ENCODE data around the gene VPS33A. TPM values are rescaled to one million over a fixed set of nuclear protein-coding genes. Genes with fewer than 3 reads are reported as not detected.

VPS33A gene
- total and polyA plus RNA-seq, 2 experiments from 2014 or later = 23.1 to 35.2 TPM

- WGBS (ENCODE audit: low lambda C conversion rate, missing lambda C conversion rate) = 95% methylated on average over 8 of the region's 8 CpGs
- H3K4me3 ChIP-seq = no peak overlapping the region
- no peak overlapping the region for H3K27ac ChIP-seq
- peaks cover 34% of the 10 kb centered on the region for H3K27me3 ChIP-seq
- H3K36me3 ChIP-seq (replicated peaks; ENCODE audit: insufficient read depth, low read depth) = no peaks in the 10 kb centered on the region
- H3K9me3 ChIP-seq (ENCODE audit: low read depth) = no peaks in the 10 kb centered on the region
- H3K9me2 ChIP-seq (replicated peaks; ENCODE audit: insufficient read depth) = no peaks in the 10 kb centered on the region
- DNase-seq (ENCODE audit: low spot score) = no peak
- H3K79me2 ChIP-seq = no peaks in the 10 kb centered on the region
- TF ChIP-seq EZH2 (IDR thresholded peaks at IDR 0.05; ENCODE audit: borderline replicate concordance) (no peak), CTCF (IDR thresholded peaks at IDR 0.05; ENCODE audit: poor library complexity) (no peak), EZH2phosphoT487 (IDR thresholded peaks at IDR 0.05; ENCODE audit: low read depth, severe bottlenecking, unreplicated experiment) (no peak)
- H2AFZ ChIP-seq = no peak overlapping the region
- H4K20me1 ChIP-seq (ENCODE audit: insufficient read depth, poor library complexity, severe bottlenecking) = no peaks in the 10 kb centered on the region
- H3K4me1 ChIP-seq (ENCODE audit: insufficient read depth) = peaks cover 7% of the 10 kb centered on the region
- H3K4me2 ChIP-seq = no peak overlapping the region
Measured at GRCh38 chr12:122207391-122207790, 58.9 kb downstream of the VPS33A start.

GRCh38 chr12:122206976-122207375, 59.3 kb downstream of the VPS33A start:
- H4K20me1 ChIP-seq (ENCODE audit: insufficient read depth, poor library complexity, severe bottlenecking) = no peaks in the 10 kb centered on the region
- H2AFZ ChIP-seq = no peak overlapping the region
- H3K27ac ChIP-seq = no peak overlapping the region
- H3K9me2 ChIP-seq (replicated peaks; ENCODE audit: insufficient read depth) = no peaks in the 10 kb centered on the region
- no peak for DNase-seq (ENCODE audit: low spot score)
- H3K4me3 ChIP-seq = no peak overlapping the region
- TF ChIP-seq EZH2 (IDR thresholded peaks at IDR 0.05; ENCODE audit: borderline replicate concordance) = no peak
- TF ChIP-seq EZH2phosphoT487 (IDR thresholded peaks at IDR 0.05; ENCODE audit: low read depth, severe bottlenecking, unreplicated experiment) = no peak
- no peak for TF ChIP-seq CTCF (IDR thresholded peaks at IDR 0.05; ENCODE audit: poor library complexity)
- 84% methylated on average over 8 of the region's 8 CpGs for WGBS (ENCODE audit: low lambda C conversion rate, missing lambda C conversion rate)
- no peaks in the 10 kb centered on the region for H3K79me2 ChIP-seq
- no peaks in the 10 kb centered on the region for H3K36me3 ChIP-seq (replicated peaks; ENCODE audit: insufficient read depth, low read depth)
- H3K4me1 ChIP-seq (ENCODE audit: insufficient read depth) = peaks cover 7% of the 10 kb centered on the region
- no peak overlapping the region for H3K4me2 ChIP-seq
- peaks cover 34% of the 10 kb centered on the region for H3K27me3 ChIP-seq
- no peaks in the 10 kb centered on the region for H3K9me3 ChIP-seq (ENCODE audit: low read depth)

GRCh38 chr12:122206111-122206881, 60.0 kb downstream of the VPS33A start:
- Histone ChIP-seq H3K27me3 (peaks cover 34% of the 10 kb centered on the region), H3K4me1 (ENCODE audit: insufficient read depth) (peaks cover 7% of the 10 kb centered on the region), H3K4me2 (no peak overlapping the region), H3K9me3 (ENCODE audit: low read depth) (no peaks in the 10 kb centered on the region), H3K27ac (no peak overlapping the region), H3K36me3 (replicated peaks; ENCODE audit: insufficient read depth, low read depth) (no peaks in the 10 kb centered on the region), H3K9me2 (replicated peaks; ENCODE audit: insufficient read depth) (no peaks in the 10 kb centered on the region), H2AFZ (no peak overlapping the region), H3K4me3 (no peak overlapping the region), H4K20me1 (ENCODE audit: insufficient read depth, poor library complexity, severe bottlenecking) (no peaks in the 10 kb centered on the region), H3K79me2 (no peaks in the 10 kb centered on the region)
- TF ChIP-seq EZH2phosphoT487 (IDR thresholded peaks at IDR 0.05; ENCODE audit: low read depth, severe bottlenecking, unreplicated experiment) = no peak
- TF ChIP-seq CTCF (IDR thresholded peaks at IDR 0.05; ENCODE audit: poor library complexity) = no peak
- no peak for TF ChIP-seq EZH2 (IDR thresholded peaks at IDR 0.05; ENCODE audit: borderline replicate concordance)
- DNase-seq (ENCODE audit: low spot score) = no peak
- 81% methylated on average over 25 of the region's 27 CpGs for WGBS (ENCODE audit: low lambda C conversion rate, missing lambda C conversion rate)

Data from hepatocyte (in vitro differentiated cells).